GM19463 (cell line): ENCODE measurements around the gene LDLRAD2.

Experiments
- ATAC-seq: cut with Tn5 transposase; IDR thresholded peaks from one replicate; pipeline ENCODE4 v1.9.1; 2021; ENCODE audit warnings: mild to moderate bottlenecking, moderate library complexity; ENCODE audit not compliant: unreplicated experiment

The LDLRAD2 gene

DNA sequence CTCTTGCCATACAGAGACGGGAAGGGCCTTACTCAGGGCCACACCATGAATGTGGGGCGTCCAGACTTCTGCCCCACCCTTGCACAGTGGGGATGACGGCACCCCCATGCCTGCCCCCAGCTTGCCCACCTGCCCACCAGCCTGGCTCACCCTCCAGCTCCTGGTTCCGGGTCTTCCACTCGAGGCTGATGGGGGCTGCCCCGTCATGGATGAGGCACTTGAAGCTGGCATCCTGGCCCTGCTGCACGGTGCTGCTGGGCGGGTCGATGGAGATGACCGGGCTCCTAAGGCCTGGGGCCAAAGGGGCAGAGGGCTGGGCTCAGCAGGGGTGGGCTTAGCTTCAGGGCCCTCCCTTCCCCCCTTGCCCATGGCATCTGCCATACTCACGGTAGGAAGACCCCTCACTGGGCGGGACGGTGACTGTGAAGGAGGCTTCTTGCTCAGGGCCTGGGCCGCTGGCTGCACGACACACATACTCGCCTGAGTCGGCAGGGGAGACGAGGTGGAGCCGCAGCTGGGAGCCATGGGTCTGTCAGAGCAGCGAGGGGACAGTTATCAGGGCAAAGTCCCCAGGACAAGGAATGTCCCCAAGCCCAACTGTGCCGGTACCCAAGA lies 29.9 kb downstream of the LDLRAD2 start:
- ATAC-seq, result no peak

DNA sequence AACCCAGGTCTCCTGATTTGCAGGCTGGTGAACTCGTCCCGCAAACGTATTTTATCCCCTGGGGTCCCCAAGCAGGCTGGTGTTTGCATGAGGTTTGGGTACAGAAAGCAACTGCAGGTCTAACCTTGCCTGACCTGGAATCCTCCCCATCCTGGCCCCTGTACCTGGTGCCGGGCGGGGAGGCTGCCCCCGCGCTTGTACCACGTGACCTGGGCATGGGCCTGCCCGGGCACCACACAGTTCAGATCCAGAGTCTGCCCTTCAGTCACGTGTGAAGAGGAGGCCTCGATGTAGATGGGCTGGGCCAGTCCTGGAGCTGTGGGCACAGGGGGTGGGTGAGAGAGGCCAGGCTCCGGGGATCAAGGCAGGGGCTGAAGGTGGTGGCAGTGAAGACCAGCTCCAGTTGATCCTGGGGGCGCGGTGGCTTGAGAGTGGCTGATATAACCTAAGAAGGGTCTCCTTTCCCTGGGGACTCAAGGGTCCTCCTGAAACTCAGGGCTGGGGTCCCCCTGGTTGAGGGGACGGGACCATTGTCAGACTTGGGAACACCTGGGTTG lies 30.6 kb downstream of the LDLRAD2 start:
- ATAC-seq, result no peak

DNA sequence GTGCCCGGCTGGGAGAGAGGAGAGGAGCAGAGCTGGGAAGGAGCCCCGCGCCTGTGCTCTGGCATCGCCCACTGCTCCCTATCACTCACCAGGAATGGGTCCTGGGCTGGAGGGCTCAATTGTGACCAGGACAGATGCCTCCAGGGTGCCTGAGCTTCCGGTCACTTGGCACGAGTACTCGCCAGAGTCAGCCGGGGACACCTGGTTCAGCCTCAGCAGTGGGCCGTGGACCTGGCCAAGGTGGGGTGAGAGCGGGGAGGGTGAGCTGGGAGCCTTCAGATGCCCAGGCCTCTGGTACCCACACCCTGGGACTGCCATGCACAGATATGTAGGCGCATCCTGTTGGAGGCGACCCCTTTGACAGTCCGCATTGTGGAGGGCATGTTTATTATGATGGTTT lies 31.1 kb downstream of the LDLRAD2 start:
- no peak for ATAC-seq

DNA sequence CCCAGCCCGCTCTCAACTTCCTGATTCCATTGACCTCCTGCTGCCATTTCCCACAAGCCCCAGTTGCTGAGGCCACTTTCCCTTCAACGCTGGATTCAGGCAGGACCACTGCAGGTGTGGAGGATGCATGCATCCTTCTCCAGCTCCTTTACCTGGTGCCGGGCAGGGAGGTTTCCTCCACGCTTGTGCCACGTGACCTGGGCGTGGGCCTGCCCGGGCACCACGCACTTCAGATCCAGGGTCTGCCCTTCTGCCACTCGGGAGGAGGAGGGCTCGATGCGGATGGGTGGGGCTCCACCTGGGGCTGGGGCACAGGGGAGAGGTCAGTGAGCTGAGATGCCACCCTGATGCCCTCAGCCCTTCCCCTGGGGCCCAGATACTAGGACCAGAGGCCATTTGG lies 31.9 kb downstream of the LDLRAD2 start:
- ATAC-seq, result no peak

DNA sequence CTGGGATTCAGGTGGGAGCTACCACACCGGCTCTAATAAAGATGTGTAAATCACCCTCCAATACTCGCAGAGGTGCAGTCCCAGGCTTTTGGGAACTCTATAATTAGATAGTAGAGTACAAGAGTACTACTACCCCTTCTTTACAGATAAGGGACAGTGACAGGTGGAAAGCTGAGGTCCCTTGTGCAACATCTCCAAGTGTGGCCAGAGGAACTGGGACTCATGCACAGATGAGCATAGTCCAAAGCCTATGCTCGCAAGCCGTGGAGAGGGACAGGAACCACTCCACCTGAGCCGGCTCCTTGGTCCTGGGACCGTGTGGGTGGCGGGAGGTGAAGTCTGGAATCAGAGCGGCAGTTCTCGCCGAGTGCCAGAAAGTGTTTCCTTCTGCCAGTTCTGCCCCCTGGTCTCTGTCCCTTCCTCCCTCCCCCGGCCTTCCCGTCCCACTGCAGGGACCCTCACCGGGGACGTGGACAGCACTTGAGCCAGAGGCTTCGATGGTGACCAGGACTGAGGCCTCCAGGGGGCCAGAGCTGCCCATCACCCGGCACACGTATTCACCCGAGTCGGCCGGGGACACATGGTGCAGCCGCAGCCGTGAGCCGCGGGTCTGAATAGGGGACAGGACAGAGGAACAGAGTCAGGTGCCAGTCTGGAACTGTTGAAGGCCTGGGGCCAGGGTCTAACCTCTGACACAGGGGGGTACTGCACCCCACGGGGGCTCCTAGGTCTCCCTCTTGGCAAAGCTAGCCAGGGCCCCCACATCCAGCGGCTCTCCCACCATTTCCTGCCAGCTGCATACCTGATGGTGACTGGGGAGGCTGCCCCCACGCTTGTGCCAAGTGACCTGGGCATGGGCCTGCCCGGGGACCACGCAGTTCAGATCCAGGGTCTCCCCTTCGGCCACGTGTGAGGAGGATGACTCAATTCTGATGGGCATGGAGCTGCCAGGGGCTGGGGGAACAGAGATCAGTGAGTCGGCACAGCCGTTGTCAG lies 33.9 kb downstream of the LDLRAD2 start:
- ATAC-seq, result no peak

DNA sequence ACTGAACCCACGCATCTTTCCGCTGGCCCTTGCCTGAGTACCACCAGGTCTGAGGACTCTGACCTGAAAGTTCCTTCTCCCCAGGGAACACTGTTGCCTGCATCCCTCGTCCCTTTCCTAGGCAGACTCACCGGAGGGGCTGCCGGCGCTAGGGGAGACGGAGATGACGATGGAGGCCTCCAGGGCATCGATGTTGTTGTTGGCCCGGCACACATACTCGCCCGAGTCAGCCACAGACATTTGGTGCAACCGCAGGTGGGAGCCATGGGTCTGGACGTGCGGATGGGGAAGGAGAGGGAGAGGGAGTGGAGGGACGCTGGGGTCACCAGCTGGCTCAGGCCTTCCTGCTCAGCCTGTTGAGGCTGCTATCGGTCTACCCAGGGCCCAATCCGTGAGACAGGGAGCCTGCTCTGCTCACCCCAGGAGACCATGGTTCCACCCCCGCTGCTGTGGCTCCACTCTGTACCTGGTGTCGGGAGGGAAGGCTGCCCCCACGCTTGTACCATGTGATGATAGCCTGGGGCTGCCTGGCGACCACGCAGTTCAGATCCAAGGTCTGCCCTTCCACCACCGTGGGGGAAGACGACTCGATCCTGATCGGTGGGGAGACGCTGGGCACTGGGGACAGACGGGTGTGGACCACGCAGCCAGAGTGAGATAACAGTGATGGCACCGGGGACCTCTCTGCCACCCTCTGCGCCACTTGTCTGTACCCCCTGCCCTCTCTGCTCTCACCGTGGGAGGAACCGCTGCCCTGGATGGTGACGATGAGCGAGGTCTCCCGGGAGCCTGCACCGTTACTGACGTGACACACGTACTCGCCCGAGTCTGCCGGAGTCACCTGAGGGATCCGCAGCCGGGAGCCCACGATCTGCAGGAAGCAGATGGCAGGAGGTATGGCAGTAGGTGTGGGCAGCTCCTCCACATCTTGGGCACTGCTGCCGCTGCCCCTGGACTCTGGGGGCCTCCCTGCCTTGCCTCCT lies 35.4 kb downstream of the LDLRAD2 start:
- ATAC-seq, result no peak

DNA sequence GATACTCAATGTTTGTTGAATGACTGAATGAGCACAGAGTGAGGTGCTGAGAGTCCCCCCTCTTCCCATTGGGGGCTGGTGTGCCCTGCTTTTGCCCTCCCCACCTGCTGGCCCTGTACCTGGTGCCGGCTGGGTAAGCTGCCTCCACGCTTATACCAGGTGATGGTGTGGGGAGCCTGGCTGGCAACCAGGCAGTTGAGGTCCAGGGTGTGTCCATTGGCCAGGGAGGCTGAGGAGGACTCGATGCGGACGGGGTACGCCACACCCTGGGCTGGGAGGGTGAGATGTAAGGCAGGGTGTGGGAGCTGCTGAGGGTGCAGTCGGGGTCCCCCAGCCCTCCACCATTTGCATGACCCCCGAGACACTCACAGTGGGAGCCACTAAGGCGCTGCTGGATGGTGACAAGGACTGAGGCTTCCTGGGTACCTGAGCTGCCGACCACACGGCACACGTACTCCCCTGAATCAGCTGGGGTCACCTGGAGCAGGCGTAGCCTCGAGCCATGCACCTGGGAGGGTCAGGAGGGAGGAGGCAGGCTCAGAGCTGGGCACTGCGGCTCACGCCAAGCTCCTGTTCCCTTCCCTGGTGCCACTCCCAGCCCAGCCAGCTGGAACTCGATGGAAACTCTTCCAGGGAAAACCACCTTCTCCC lies 36.6 kb downstream of the LDLRAD2 start:
- ATAC-seq, result no peak

DNA sequence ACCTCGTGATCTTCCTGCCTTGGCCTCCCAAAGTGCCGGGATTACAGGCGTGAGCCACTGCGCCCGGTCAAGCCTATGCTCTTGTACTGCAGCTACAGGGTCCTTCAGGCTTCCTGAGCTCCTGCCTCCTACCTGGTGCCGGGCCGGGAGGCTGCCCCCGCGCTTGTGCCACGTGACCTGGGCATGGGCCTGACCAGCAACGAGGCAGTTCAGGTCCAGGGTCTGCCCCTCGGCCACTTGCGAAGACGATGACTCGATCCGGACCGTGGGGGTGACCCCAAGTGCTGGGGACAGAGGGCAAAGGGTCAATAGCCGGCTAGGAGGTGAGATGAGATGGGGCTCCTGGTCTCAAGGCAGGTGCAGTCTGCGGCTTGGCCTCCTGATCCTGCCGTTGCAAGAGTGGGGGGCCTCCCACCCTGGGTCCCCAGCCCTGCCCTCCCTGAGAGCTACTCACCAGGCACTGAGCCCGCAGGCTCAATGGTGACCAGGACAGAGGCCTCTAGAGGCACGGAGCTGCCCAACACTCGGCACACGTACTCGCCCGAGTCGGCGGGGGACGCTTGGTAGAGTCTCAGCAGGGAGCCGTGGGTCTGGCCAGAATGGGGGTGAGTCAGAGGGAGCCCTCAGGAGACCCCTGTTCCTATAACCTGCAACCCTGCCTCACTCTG lies 38.0 kb downstream of the LDLRAD2 start:
- ATAC-seq, result no peak

DNA sequence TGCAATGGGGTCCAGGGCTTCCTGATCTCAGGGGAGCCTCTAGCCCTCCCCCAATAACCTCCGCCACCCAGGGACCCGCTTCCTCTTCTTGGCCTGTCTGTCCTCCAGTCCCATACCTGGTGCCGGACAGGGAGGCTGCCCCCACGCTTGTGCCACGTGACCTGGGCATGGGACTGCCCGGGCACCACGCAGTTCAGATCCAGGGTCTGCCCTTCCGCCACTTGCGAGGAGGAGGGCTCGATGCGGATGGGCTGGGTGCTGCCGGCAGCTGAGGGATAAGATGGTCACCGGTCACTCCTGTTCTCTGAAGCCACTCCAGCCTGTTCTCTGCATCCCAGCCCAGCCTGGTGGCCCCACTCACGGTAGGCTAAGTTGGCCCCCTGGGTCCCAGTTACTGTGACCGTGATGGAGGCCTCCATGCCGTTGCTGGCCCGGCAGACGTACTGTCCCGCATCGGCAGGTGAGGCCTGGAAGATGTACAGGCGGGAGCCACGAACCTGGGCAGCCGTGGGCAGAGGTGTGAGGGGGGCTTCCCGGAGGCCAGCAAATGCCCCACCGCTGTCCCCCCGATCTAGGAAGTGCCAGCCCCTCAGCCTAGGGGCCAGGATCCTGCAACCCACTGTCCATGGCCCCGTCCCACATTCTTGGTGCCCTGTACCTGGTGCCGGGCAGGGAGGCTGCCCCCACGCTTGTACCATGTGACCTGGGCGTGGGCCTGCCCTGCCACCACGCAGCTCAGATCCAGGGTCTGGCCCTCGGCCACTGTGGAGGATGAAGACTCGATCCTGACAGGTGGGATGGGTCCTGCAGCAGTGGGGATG lies 39.6 kb downstream of the LDLRAD2 start:
- no peak for ATAC-seq

DNA sequence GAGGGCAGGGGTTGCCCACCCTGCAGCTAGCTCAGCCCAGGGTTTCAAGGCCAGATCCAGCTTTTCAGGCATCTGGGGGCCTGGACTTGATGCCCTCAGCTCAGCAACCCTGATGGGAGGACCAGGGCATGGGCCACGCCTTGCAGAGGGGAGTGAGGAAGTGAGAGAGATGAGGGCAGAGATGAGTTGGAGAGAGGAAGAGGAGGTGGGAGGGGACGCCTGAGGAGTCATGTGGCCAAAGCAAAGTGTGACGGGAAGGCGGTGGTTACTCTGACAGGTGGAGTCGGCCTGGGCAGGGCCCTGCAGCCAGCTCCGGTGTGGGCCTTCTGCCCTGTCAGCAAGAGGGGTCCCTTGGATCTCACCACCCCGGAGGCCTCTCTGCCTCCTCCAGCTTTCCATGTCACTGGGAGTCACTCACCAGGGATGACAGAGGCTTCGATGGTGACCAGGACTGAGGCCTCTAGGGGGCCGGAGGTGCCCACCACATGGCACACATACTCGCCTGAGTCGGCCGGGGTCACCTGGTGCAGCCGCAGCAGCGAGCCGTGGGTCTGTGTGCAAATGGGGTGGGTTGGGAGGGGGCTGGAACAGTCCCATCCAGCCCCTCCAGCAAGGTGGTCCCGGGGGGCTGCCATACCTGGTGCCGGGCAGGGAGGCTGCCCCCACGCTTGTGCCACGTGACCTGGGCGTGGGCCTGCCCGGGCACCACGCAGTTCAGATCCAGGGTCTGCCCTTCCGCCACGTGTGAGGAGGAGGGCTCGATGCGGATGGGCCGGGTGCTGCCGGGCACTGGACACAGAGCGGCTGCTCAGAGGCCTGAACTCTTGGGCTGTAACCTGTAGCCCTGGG lies 40.4 kb downstream of the LDLRAD2 start:
- ATAC-seq, result peak; percentile 72

DNA sequence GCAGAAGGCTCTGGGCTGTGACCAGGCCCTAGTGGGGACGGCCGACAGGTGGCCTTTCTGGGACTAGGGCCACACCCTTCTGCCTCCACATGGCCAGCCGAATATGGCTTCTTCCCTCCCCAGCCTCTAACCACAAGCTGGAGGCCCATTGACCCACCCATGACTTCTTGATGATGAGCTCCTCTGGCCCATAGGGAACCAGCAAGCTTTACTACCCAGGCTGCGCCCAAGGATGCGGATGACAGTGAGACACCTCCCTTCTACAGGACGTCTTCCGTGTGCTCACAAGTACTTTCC lies 41.0 kb downstream of the LDLRAD2 start:
- no peak for ATAC-seq

DNA sequence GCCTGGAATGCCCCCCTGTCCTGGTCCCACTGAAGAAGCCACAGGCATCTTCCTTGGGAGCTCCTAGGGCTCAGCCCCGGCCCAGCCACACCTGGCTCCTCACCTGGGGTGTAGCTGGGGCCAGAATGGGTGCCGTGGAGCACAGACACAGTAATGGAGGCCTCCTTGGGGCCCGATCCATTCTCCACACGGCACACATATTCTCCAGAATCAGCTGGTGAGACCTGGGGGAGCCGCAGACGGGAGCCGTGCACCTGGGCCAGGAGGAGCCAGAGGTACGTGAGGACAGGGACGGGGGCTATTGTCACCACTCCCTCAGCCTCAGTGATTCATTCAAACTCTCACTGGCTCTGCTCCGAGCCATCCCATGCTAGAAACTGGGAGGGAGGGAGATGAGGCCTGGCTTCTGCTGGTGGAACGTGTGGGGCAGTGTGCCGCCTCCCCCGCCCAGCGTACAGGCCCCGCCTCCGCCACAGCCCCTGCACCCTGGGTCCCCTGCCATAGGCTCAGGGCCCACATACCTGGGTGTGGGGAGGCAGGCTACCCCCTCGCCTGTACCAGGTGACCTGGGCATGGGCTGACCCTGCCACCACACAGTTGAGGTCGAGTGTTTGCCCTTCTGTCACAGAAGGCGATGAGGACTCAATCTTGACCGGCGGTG lies 42.2 kb downstream of the LDLRAD2 start:
- no peak for ATAC-seq

DNA sequence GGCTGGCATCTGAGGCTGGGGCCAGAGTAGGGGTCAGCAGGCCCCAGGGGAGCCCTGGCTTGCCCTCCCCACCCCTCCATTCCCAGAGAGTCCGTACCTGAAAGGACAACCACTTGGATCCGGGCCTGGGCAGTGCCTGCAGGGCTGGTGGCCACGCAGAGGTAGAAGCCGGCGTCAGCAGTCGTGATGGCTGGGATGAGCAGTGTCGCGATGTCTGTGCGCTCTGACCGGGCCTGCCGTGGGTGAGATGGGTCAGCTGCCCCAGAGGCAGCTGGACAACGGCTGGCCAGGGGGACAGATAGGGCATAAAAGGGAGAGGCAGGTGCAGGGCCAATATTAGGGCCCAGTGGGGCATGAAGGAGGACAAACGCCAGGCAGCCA lies 42.7 kb downstream of the LDLRAD2 start:
- ATAC-seq, result no peak

DNA sequence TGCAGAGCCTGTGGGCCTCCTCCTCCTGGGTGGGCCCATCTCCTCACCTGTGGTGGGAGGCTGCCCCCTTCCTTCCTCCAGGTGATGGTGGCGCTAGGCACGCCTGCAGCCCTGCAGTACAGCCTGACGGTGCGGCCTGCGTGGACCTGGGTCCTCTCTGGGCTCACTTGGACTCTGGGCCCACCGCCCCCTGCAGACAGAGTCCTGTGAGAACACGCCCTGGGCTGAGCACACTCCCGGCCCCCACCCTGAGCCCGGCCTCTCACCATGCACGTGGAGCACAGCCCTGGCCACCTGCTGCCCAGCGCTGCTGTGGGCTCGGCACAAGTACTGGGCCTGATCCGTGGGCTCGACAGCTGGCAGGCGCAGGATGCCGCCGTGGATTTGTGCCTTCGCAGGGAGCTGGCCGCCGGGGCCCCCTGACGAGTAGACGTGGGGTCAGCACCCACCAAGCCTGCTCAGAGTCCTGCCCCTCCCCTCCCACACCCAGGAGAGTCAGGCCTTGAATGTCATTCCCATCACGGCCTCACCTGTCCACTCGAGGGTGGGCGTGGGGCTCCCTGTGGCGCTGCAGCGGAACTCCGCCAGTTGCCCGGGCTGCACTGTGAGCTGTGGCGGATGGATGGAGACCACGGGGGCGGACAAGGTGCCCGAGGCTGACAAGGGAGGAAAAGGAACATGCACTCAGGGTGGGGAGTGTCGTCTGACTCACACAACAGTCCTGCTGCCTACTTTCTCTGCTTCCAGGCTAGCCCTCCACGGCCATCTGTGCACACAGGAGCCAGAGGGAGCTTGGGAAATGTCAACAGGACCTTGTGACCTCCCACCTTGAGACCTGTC lies 43.4 kb downstream of the LDLRAD2 start:
- ATAC-seq, result no peak

DNA sequence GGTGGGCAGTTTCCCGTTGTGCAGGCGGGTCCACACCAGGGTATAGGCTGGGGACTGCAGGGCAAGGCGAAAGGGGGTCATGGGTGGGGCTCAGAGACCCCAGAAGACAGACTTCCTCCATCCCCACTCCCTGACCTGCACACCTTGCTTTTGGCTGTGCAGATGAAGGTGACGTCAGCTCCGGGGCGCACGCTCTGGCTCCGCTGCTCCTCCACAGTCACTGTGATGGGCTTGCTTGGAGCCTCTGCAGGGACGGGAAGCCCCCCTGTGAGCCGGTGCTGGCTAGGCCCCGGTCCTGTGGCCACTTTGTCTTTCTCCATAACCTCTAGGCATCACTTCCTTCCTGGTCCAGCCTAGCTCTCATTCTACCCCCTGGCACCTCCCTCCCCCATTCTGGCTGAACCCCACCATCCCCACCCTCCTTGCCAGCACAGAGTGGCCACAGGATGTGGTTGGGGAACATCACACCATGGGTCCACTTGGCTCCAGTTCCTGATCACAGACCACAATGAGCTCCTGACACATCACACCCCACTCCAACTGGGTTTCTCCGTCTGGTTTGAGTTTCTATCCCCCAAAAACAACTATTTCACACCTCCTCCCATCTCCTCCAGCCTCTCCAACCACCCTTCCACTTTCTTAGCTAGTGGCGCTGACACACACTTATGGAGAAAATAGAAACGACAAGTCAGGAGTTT lies 45.2 kb downstream of the LDLRAD2 start:
- ATAC-seq, result no peak
